GM23338 (cell line): ENCODE data around the gene KIAA0753. TPM values are rescaled to one million over a fixed set of nuclear protein-coding genes. Genes with fewer than 3 reads are reported as not detected.

Experiments used
- ATAC-seq: fragments of 200-7000 bp; cut with Tn5 transposase; 3 replicates; pipeline ENCODE4 v1.9.1; 2020
- DNase-seq: peaks from one replicate; pipeline ENCODE4 v3.0.0-alpha.2; 2015; ENCODE audit warnings: low spot score
- H2AFZ ChIP-seq: fragments of 200-600 bp; sonication (generic); 2 replicates; pipeline ENCODE4 v1.8.0; 2016; ENCODE audit warnings: antibody characterized with exemption, mild to moderate bottlenecking, moderate library complexity
- H3F3A ChIP-seq: fragments of 200-600 bp; sonication (generic); replicated peaks from 2 replicates; pipeline ENCODE4 v1.8.0; 2017; ENCODE audit warnings: antibody characterized with exemption, mixed run types, low read depth
- H3K27ac ChIP-seq: fragments of 200-600 bp; sonication (generic); 2 replicates; pipeline ENCODE4 v1.6.1; 2016; ENCODE audit warnings: low read depth
- H3K27me3 ChIP-seq: fragments of 200-600 bp; sonication (generic); 2 replicates; pipeline ENCODE4 v1.8.0; 2016; ENCODE audit warnings: mild to moderate bottlenecking, mixed run types, moderate library complexity; ENCODE audit not compliant: insufficient read depth
- H3K36me3 ChIP-seq: fragments of 200-600 bp; sonication (generic); 2 replicates; pipeline ENCODE4 v1.8.0; 2016; ENCODE audit warnings: mild to moderate bottlenecking; ENCODE audit not compliant: insufficient read depth
- H3K4me1 ChIP-seq: fragments of 200-600 bp; sonication (generic); 2 replicates; pipeline ENCODE4 v1.8.0; 2016; ENCODE audit warnings: mild to moderate bottlenecking, moderate library complexity; ENCODE audit not compliant: insufficient read depth
- H3K4me2 ChIP-seq: fragments of 200-600 bp; sonication (generic); 2 replicates; pipeline ENCODE4 v1.7.1; 2017; ENCODE audit warnings: mixed run types
- H3K4me3 ChIP-seq: fragments of 200-600 bp; sonication (generic); 2 replicates; pipeline ENCODE4 v1.6.1; 2016; ENCODE audit warnings: mixed run types
- H3K79me2 ChIP-seq: fragments of 200-600 bp; sonication (generic); replicated peaks from 2 replicates; pipeline ENCODE4 v1.8.0; 2017; ENCODE audit warnings: mild to moderate bottlenecking; ENCODE audit not compliant: insufficient read depth
- H3K9me2 ChIP-seq: fragments of 200-600 bp; sonication (generic); 2 replicates; pipeline ENCODE4 v1.8.0; 2017; ENCODE audit not compliant: insufficient read depth
- H4K20me1 ChIP-seq: fragments of 200-600 bp; sonication (generic); replicated peaks from 2 replicates; pipeline ENCODE4 v1.8.0; 2017; ENCODE audit warnings: mild to moderate bottlenecking; ENCODE audit not compliant: insufficient read depth
- H3K27ac Mint-ChIP-seq: 2 replicates; pipeline ENCODE4 v1.8.0; 2020; ENCODE audit warnings: inconsistent platforms, mild to moderate bottlenecking, moderate library complexity, mixed read lengths
- H3K27me3 Mint-ChIP-seq: 3 replicates; pipeline ENCODE4 v1.8.0; 2022; ENCODE audit warnings: low read depth, mild to moderate bottlenecking, moderate library complexity, mixed read lengths, inconsistent platforms; ENCODE audit not compliant: insufficient read depth, poor library complexity
- H3K36me3 Mint-ChIP-seq: 3 replicates; pipeline ENCODE4 v1.8.0; 2021; ENCODE audit warnings: low read depth, mild to moderate bottlenecking, inconsistent platforms, moderate library complexity, mixed read lengths
- H3K4me1 Mint-ChIP-seq: 3 replicates; pipeline ENCODE4 v1.8.0; 2020; ENCODE audit warnings: mild to moderate bottlenecking, inconsistent platforms, mixed read lengths
- H3K4me3 Mint-ChIP-seq: 3 replicates; pipeline ENCODE4 v1.8.0; 2021; ENCODE audit warnings: moderate library complexity, mild to moderate bottlenecking, inconsistent platforms, mixed read lengths
- H3K9me3 Mint-ChIP-seq: 3 replicates; pipeline ENCODE4 v1.8.0; 2020; ENCODE audit warnings: moderate library complexity, mild to moderate bottlenecking, inconsistent platforms, mixed read lengths
- CREB1 ChIP-seq: fragments of 250-450 bp; sonication (Bioruptor Pico); IDR thresholded peaks from 2 replicates; pipeline ENCODE4 v1.5.0; 2020; ENCODE audit warnings: low read depth, mild to moderate bottlenecking, moderate library complexity
- CTCF ChIP-seq, 2 experiments: fragments of 200-600 bp in 1 of 2; sonication (generic) in 1 of 2; conservative IDR thresholded peaks; 2 replicates each; pipeline versions ENCODE4 v1.5.1 to v1.6.1; 2016 to 2017; ENCODE audit warnings: antibody characterized with exemption in 2 of 2, low read depth in 2 of 2, mild to moderate bottlenecking in 2 of 2, moderate library complexity in 1 of 2
- ETS1 ChIP-seq: IDR thresholded peaks from 2 replicates; pipeline ENCODE4 v1.6.1; 2016; ENCODE audit warnings: antibody characterized with exemption
- EZH2 ChIP-seq: fragments of 200-600 bp; sonication (generic); IDR thresholded peaks from one replicate; pipeline ENCODE4 v1.8.0; 2017; ENCODE audit warnings: antibody characterized with exemption, mild to moderate bottlenecking, low read depth; ENCODE audit not compliant: unreplicated experiment
- EZH2phosphoT487 ChIP-seq: fragments of 200-600 bp; sonication (generic); IDR thresholded peaks from one replicate; pipeline ENCODE4 v1.8.1; 2018; ENCODE audit warnings: antibody characterized with exemption; ENCODE audit not compliant: unreplicated experiment
- JUNB ChIP-seq: IDR thresholded peaks from one replicate; pipeline ENCODE4 v1.6.1; 2016; ENCODE audit warnings: antibody characterized with exemption; ENCODE audit not compliant: unreplicated experiment
- NANOG ChIP-seq: IDR thresholded peaks from 2 replicates; pipeline ENCODE4 v1.6.1; 2016; ENCODE audit warnings: antibody characterized with exemption, borderline replicate concordance
- POLR2AphosphoS5 ChIP-seq: IDR thresholded peaks from 2 replicates; pipeline ENCODE4 v1.6.1; 2016; ENCODE audit warnings: antibody characterized with exemption, low read depth
- REST ChIP-seq: IDR thresholded peaks from one replicate; pipeline ENCODE4 v1.6.1; 2018; ENCODE audit warnings: antibody characterized with exemption; ENCODE audit not compliant: unreplicated experiment
- STAT1 ChIP-seq: IDR thresholded peaks from one replicate; pipeline ENCODE4 v1.6.1; 2016; ENCODE audit warnings: antibody characterized with exemption; ENCODE audit not compliant: unreplicated experiment
- ZNF114 ChIP-seq: fragments of 250-450 bp; sonication (Bioruptor Pico); IDR thresholded peaks from 2 replicates; pipeline ENCODE4 v1.5.0; 2020; ENCODE audit warnings: mild to moderate bottlenecking, moderate library complexity
- ZNF331 ChIP-seq: fragments of 250-450 bp; sonication (Bioruptor Pico); IDR thresholded peaks from 2 replicates; pipeline ENCODE4 v1.5.0; 2020; ENCODE audit warnings: low read depth, mild to moderate bottlenecking, moderate library complexity
- ZNF462 ChIP-seq: fragments of 250-450 bp; sonication (Bioruptor Pico); IDR thresholded peaks from 2 replicates; pipeline ENCODE4 v1.5.0; 2020; ENCODE audit warnings: mild to moderate bottlenecking, moderate library complexity
- polyA plus RNA-seq: library from polyadenylated mRNA; unstranded; fragments of >200 nt; fragmentation: Nextera tagmentation; extraction: Ambion mirVana; gene quantifications from 2 replicates; pipeline ENCODE4 v1.2.1, GENCODE V29; 2016
- total RNA-seq: library from RNA; depleted of rRNA; stranded (reverse); fragments of >200 nt; shearing (Covaris generic); gene quantifications from 2 replicates; pipeline ENCODE4 v1.2.3, GENCODE V29; 2014

KIAA0753 gene
- total and polyA plus RNA-seq, 2 experiments from 2014 or later, result 6.0 to 27.8 TPM

- H3K79me2 ChIP-seq, result no peaks in the 10 kb centered on the region
- no peak for ATAC-seq
- Mint-ChIP-seq H3K4me1 (peaks cover 9% of the 10 kb centered on the region; the same call in 2 of the 3 replicates), H3K27ac (no peak overlapping the region), H3K27me3 (peaks cover 10% of the 10 kb centered on the region), H3K4me3 (no peak overlapping the region), H3K36me3 (0 out of 3 replicates have a peak, but pooled peaks cover 5% of the 10 kb centered on the region), H3K9me3 (peaks cover 15% of the 10 kb centered on the region)
- no peak for DNase-seq
- H3K4me2 ChIP-seq, result no peak overlapping the region
- H3K36me3 ChIP-seq, result no peaks in the 10 kb centered on the region
- H3K4me3 ChIP-seq, result no peak overlapping the region
- no peak for TF ChIP-seq CTCF (conservative IDR thresholded peaks at IDR 0.05; ENCODE audit: low read depth in 2 of 2)
- no peak for TF ChIP-seq CREB1
- TF ChIP-seq ETS1, result no peak
- TF ChIP-seq ZNF462, result no peak
- TF ChIP-seq POLR2AphosphoS5, result no peak
- no peak for TF ChIP-seq REST
- no peak for TF ChIP-seq ZNF114 (CRISPR knock-in tag)
- no peak for TF ChIP-seq EZH2
- no peak for TF ChIP-seq JUNB
- no peak for TF ChIP-seq ZNF331 (CRISPR knock-in tag)
- TF ChIP-seq NANOG, result no peak
- no peak for TF ChIP-seq EZH2phosphoT487
- TF ChIP-seq STAT1, result no peak
- H4K20me1 ChIP-seq, result no peaks in the 10 kb centered on the region
- peaks cover 4% of the 10 kb centered on the region; the same call in 1 of the 2 replicates for H3K4me1 ChIP-seq
- no peaks in the 10 kb centered on the region for H3K27me3 ChIP-seq
- H3K9me2 ChIP-seq, result no peaks in the 10 kb centered on the region
- no peak overlapping the region for H3K27ac ChIP-seq
- H2AFZ ChIP-seq, result no peak overlapping the region
- no peaks in the 10 kb centered on the region for H3F3A ChIP-seq
Measured at GRCh38 chr17:6536053-6536452, 104.5 kb downstream of the KIAA0753 start.
